HG03103 (cell line): ENCODE results near the gene PLCL1.
A peak's percentile ranks its signal among the peaks of the same experiment; 100 is the strongest.

Experiments
- ATAC-seq: cut with Tn5 transposase; IDR thresholded peaks from one replicate; pipeline ENCODE4 v1.9.1; 2021; ENCODE audit warnings: low read depth; ENCODE audit not compliant: unreplicated experiment

The PLCL1 gene

GRCh38 chr2:197879812-197880408, 75.5 kb downstream of the PLCL1 start:
- no peak for ATAC-seq

GRCh38 chr2:197883354-197884032, 79.1 kb downstream of the PLCL1 start:
- ATAC-seq = no peak

GRCh38 chr2:197884252-197884651, 79.9 kb downstream of the PLCL1 start:
- no peak for ATAC-seq

GRCh38 chr2:197885126-197885525, 80.7 kb downstream of the PLCL1 start:
- ATAC-seq = no peak

GRCh38 chr2:197885587-197885986, 81.2 kb downstream of the PLCL1 start:
- ATAC-seq = no peak

GRCh38 chr2:197888321-197888720, 83.9 kb downstream of the PLCL1 start:
- ATAC-seq = no peak

- peak; percentile 98 for ATAC-seq
These were observed 84.6 kb downstream of the PLCL1 start for GRCh38 chr2:197889041-197889440.

GRCh38 chr2:197890168-197890567, 85.8 kb downstream of the PLCL1 start:
- ATAC-seq = no peak

GRCh38 chr2:197891897-197892442, 87.6 kb downstream of the PLCL1 start:
- no peak for ATAC-seq

GRCh38 chr2:197893403-197894177, 89.2 kb downstream of the PLCL1 start:
- ATAC-seq = peak; percentile 37

- ATAC-seq = no peak
These were observed 90.4 kb downstream of the PLCL1 start for GRCh38 chr2:197894751-197895274.

GRCh38 chr2:197897960-197898678, 93.7 kb downstream of the PLCL1 start:
- no peak for ATAC-seq

- ATAC-seq = no peak
These were observed 100.1 kb downstream of the PLCL1 start for GRCh38 chr2:197904446-197904845.

GRCh38 chr2:197908156-197908555, 103.8 kb downstream of the PLCL1 start:
- ATAC-seq = no peak

GRCh38 chr2:197908990-197909776, 104.8 kb downstream of the PLCL1 start:
- ATAC-seq = no peak

GRCh38 chr2:197911667-197912066, 107.3 kb downstream of the PLCL1 start:
- ATAC-seq = no peak

- no peak for ATAC-seq
These were observed 108.7 kb downstream of the PLCL1 start for GRCh38 chr2:197913084-197913483.

- no peak for ATAC-seq
These were observed 110.4 kb downstream of the PLCL1 start for GRCh38 chr2:197914778-197915177.

- ATAC-seq = no peak
These were observed 111.3 kb downstream of the PLCL1 start for GRCh38 chr2:197915548-197916265.
